PFSK-1 (cell line): ENCODE data around the gene HAND1.

Experiments used
- FOXP2 ChIP-seq: optimal IDR thresholded peaks from 2 replicates; pipeline ENCODE3; 2011; ENCODE audit warnings: borderline replicate concordance, control low read depth, inconsistent platforms; ENCODE audit not compliant: insufficient read depth; ENCODE audit errors: extremely low read length, extremely low read depth
- POLR2AphosphoS5 ChIP-seq: IDR thresholded peaks from 2 replicates; pipeline ENCODE4 v1.6.1; 2012; ENCODE audit warnings: low read depth, mild to moderate bottlenecking, control low read depth, low read length, moderate library complexity
- SIN3A ChIP-seq: IDR thresholded peaks from 2 replicates; pipeline ENCODE4 v1.6.1; 2012; ENCODE audit warnings: mild to moderate bottlenecking, low read length, moderate library complexity, borderline replicate concordance; ENCODE audit not compliant: insufficient read depth
- TAF1 ChIP-seq: IDR thresholded peaks from 2 replicates; pipeline ENCODE4 v1.6.1; 2012; ENCODE audit warnings: low read length, control low read depth, borderline replicate concordance; ENCODE audit not compliant: insufficient read depth
- TF ChIP-seq, protein P1 (sequence below), 2 experiments: IDR thresholded peaks; 2 replicates each; pipeline versions ENCODE4 v1.6.1 to v1.8.0; 2011 to 2012; ENCODE audit warnings: low read depth in 2 of 2, low read length in 2 of 2, control low read depth in 1 of 2, inconsistent platforms in 1 of 2, mild to moderate bottlenecking in 1 of 2, moderate library complexity in 1 of 2; ENCODE audit not compliant: insufficient read depth in 1 of 2

DNA sequence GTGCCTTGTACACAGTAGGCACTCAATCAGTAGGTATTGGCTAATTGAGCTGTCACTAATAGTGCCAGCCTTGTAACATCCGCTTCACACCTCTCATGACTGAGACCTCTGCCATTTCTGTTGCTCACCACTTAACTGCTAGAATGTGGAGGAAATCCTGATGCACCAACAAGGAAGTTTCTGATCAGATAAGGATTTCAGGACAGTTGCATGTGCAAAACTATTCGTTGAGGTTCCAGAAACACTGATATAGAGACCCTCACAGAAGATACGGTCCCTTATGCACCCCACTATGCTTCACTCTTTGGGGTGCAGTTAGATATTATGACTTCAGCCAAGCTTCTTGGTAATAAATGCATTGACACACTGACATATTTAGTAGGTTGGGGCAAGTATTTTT is 21.5 kb downstream of the HAND1 start:
- no peak for TF ChIP-seq TAF1
- no peak for TF ChIP-seq POLR2AphosphoS5
- TF ChIP-seq, protein P1, sequence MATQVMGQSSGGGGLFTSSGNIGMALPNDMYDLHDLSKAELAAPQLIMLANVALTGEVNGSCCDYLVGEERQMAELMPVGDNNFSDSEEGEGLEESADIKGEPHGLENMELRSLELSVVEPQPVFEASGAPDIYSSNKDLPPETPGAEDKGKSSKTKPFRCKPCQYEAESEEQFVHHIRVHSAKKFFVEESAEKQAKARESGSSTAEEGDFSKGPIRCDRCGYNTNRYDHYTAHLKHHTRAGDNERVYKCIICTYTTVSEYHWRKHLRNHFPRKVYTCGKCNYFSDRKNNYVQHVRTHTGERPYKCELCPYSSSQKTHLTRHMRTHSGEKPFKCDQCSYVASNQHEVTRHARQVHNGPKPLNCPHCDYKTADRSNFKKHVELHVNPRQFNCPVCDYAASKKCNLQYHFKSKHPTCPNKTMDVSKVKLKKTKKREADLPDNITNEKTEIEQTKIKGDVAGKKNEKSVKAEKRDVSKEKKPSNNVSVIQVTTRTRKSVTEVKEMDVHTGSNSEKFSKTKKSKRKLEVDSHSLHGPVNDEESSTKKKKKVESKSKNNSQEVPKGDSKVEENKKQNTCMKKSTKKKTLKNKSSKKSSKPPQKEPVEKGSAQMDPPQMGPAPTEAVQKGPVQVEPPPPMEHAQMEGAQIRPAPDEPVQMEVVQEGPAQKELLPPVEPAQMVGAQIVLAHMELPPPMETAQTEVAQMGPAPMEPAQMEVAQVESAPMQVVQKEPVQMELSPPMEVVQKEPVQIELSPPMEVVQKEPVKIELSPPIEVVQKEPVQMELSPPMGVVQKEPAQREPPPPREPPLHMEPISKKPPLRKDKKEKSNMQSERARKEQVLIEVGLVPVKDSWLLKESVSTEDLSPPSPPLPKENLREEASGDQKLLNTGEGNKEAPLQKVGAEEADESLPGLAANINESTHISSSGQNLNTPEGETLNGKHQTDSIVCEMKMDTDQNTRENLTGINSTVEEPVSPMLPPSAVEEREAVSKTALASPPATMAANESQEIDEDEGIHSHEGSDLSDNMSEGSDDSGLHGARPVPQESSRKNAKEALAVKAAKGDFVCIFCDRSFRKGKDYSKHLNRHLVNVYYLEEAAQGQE (IDR thresholded peaks at IDR 0.05; ENCODE audit: insufficient read depth in 1 of 2, low read depth in 2 of 2, low read length in 2 of 2), result no peak
- TF ChIP-seq SIN3A, result no peak
- no peak for TF ChIP-seq FOXP2
